GM19452 (cell line): ENCODE data around the gene SMURF2.

Experiments
- ATAC-seq: cut with Tn5 transposase; IDR thresholded peaks from one replicate; pipeline ENCODE4 v1.9.1; 2021; ENCODE audit not compliant: unreplicated experiment

Gene SMURF2

DNA sequence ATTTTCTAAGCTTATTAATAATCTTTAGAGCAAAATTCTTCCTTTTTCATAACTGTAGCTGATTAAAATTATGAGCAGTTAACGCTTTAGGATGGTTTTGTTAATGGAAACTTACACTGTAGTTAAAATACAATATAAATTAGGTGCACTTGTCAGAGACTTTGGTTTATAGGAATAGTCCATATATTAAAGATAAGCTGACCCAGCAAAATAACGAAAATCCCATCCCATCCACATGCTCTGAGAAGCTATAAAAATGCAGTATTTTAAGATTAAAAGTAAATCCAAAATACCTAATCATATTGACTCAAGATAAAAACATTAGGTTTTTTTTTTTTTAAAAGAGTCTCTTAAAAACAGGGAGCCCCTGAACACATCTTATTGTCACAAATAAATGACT is 117.4 kb downstream of the SMURF2 start:
- no peak for ATAC-seq

DNA sequence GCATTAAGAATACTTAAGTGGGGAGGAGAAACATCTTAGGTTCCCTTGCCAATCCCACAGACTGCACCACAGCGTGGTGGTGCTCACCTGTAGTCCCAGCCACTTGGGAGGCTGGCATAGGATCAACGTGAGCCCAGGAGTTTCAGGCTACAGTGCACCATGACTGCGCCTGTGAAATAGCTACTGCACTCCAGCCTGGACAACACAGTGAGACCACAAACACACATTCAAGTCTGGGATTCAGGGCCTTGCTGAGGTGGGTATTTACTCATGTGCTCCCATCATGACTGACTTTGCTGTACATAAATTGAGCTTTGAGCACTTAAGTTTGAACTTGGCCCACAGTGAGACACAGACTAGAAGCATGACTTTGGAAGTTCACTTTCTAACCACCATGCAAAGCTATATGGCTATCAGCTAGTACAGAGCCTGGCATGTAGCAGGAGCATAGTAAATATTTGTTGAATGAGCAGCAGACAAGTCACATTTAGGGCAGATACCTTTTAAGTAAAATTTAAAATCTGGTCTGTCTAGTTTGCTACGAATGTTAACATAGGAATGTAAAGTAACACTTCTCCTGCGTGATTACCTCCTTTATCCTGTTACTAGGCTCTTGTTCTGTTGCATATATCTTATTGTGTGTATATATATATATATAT is 121.9 kb downstream of the SMURF2 start:
- ATAC-seq, result no peak

- ATAC-seq, result no peak
Measured at GRCh38 chr17:64538508-64539130, 123.5 kb downstream of the SMURF2 start.

- no peak for ATAC-seq
Measured at GRCh38 chr17:64537488-64537887, 124.6 kb downstream of the SMURF2 start.

GRCh38 chr17:64536913-64537312 is 125.2 kb downstream of the SMURF2 start:
- ATAC-seq, result no peak

GRCh38 chr17:64535357-64535756 is 126.8 kb downstream of the SMURF2 start:
- no peak for ATAC-seq

DNA sequence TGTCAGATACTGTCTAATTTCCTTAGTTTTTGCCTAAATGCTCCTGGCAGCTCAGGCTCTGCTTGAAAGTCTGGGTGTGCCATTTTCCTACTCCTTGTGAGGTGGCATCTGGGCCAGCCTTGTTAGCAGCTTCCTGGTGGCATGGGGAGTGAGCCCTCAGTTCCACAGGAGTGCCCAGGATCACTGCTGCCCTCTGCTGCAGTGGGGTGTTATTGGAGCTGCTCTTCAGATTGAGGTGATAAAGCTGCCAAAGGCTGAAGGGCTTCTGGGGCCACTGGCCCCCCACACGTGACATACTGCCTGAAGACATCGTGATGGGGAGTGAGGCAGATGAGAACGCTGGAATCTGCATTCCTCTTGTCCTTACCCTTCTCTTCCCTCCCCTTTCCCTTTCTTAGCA is 127.9 kb downstream of the SMURF2 start:
- no peak for ATAC-seq

- no peak for ATAC-seq
Measured at GRCh38 chr17:64533784-64534183, 128.3 kb downstream of the SMURF2 start.

- no peak for ATAC-seq
Measured at GRCh38 chr17:64532409-64532808, 129.7 kb downstream of the SMURF2 start.

DNA sequence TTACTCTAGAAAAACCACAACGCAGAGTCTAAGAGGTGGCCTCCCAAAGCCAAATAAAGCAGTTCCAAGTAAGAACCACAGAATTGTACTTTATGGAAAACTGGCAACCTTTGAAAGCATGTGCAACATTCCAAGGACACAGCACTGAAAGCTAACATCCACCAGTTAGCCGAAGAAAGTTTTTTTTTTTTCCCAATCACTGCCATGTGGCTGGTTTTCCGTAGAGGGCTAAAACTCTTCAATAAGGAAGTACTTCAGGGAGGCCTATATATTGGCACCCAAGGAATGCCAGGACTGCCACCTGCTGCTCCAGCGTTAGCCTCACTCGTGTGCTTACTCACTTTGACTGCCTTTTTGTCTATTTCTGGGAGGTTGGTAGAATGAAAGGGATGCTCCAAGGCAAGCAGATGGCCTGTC is 130.1 kb downstream of the SMURF2 start:
- ATAC-seq, result no peak

GRCh38 chr17:64529221-64529620 is 132.9 kb downstream of the SMURF2 start:
- no peak for ATAC-seq

GRCh38 chr17:64527914-64528313 is 134.2 kb downstream of the SMURF2 start:
- ATAC-seq, result no peak

DNA sequence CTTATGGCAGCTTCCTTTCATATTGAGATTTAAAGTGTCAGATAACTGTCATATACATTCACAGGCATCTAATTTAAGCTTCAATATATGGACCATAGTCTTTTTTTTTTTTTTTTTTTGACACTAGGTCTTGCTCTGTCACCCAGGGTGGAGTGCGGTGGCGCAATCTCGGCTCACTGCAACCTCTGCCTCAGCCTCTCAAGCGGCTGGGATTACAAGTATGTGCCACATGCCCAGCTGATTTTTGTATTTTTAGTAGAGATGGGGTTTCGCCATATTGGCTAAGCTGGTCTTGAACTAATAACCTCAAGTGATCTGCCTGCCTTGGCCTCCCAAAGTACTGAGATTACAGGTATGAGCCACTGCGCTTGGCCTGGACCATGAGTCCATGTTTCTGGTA is 141.7 kb downstream of the SMURF2 start:
- ATAC-seq, result no peak

DNA sequence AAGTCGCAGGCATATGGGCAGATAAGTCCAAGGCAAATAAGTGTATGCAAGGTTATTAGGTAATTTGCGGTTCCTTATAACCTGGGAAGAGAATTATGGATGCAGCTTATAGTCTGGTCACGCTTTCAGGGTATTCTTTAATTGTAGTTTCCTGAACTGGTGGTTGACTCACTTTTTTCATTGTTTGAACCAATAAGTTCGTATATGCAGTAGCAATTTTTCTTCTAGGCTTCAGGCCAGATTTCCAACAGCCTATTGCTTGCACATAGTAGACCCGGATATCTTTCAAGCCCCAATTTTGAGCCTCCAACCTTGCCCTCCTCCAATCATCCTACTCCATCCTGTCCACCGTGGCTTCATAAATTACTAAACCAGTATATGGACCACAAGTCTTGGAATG is 142.5 kb downstream of the SMURF2 start:
- no peak for ATAC-seq

GRCh38 chr17:64515829-64516228 is 146.3 kb downstream of the SMURF2 start:
- no peak for ATAC-seq

- no peak for ATAC-seq
Measured at GRCh38 chr17:64515419-64515818, 146.7 kb downstream of the SMURF2 start.

DNA sequence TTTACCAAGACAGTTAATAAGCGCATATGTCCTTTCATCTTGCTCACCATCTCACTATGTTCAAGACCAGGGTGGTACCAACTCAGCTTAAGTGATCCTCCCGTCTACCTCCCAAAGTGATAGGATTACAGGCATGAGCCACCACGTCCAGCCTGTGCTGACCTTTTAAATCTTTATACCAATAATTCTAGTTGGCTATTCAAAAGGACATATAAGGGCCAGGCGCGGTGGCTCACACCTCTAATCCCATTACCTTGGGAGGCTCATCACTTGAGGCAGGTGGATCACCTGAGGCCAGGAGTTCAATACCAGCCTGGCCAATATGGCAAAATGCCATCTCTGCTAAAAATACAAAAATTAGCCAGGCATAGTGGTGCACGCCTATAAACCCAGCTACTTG is 152.9 kb downstream of the SMURF2 start:
- ATAC-seq, result no peak

DNA sequence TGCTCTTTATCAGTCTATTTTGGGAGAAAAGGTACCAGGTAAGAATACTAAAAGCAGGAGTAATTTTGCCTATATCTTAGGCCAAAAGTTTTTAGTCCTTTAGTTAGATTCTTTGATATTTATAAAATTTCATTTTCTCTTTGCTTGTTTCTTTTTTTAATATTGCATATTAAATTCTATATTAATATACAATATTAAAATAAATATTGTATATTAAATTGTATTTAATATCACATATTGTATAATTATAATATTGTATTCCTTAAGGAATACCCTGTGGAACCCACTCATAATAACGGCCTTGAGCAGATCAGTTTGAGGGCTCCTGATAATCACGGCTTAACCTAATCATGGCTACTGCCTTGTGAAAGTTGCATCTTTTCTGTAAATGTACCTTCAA is 153.4 kb downstream of the SMURF2 start:
- ATAC-seq, result no peak

DNA sequence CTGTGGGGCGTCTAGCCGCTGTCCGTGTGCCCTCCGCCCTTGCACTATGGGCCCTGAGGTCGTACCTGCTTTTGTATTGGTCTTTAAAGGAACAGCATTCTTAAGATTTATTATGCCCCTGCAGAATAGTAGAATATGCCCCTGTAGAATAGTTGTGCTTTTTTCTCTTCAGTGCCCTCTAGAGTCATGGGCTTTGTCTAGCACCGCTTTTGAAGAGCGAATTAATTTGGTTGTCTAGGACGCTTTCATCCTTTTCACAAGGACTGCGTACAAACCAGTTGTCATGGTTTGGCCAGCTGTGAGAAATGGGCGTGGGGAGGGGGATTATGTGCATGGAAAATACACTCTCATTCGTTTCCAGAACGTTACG is 154.7 kb downstream of the SMURF2 start:
- ATAC-seq, result peak; percentile 12

DNA sequence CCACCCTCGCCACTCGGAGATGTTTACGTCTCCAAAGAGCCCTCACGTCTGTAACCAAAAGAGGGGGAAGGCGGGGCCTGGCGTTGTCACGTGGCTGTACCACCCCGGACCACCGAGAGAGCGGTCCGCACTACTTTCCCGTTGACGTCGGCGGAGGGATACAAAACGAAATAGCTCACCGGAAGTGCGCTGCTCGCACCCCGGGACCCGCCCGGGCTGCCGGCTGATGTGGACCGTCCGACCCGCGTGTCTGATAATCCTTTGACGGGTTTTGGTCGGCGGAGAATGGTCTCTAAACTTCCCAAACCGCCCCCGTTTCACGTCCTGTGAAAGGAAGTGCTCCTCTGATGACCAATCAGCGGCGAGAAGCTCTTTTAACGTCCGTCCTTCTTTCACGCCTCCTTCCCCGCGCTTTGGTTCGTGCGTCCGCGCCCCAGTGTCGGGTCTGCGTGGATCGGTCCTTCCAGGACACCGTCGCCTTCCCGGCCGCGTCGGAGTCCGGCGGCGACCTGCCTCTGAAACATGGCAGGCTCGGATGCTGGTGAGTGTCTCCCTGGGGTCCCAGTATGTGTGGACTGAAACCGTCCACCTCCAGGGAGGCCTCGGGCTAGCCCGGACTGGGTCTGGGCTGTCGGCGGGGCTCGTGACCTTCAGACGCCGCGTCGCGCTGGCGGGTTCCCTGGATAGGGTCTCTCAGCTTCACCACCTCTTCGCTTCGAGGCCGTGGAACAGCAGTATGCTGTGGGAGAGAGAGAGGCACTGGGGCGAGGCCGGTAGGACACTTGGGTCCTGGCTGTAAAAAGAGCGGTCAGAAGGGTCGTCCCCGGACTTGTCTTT is 155.3 kb downstream of the SMURF2 start, which contains the start of gene CEP95:
CEP95 (plus strand) TSS at position 402 of the 837 bp plus-strand sequence; CDS start at position 523, 121 bp downstream.
- ATAC-seq, result peak; percentile 61

- peak; percentile 53 for ATAC-seq
Measured at GRCh38 chr17:64506201-64506575, 155.9 kb downstream of the SMURF2 start, which contains the start of gene DDX5. TSS of gene DDX5 (minus strand) at chr17:64506289. CDS start at chr17:64506119, 170 bp downstream.
